Measurements from ENCODE around the gene OSBPL1A.

GRCh38 chr18:24249716-24250115 lies 147.9 kb downstream of the OSBPL1A start:
- no peak for TF ChIP-seq REST (IDR thresholded peaks at IDR 0.05; ENCODE audit: insufficient read depth in 1 of 2, low read depth in 2 of 2, low read length in 2 of 2)
- TF ChIP-seq POLR2AphosphoS5 (IDR thresholded peaks at IDR 0.05; ENCODE audit: low read depth, low read length): no peak
- TF ChIP-seq SIN3A (IDR thresholded peaks at IDR 0.05; ENCODE audit: borderline replicate concordance, insufficient read depth, low read length): no peak

Data from PFSK-1 (cell line).